ENCODE data around the gene RALGPS1.

DNA sequence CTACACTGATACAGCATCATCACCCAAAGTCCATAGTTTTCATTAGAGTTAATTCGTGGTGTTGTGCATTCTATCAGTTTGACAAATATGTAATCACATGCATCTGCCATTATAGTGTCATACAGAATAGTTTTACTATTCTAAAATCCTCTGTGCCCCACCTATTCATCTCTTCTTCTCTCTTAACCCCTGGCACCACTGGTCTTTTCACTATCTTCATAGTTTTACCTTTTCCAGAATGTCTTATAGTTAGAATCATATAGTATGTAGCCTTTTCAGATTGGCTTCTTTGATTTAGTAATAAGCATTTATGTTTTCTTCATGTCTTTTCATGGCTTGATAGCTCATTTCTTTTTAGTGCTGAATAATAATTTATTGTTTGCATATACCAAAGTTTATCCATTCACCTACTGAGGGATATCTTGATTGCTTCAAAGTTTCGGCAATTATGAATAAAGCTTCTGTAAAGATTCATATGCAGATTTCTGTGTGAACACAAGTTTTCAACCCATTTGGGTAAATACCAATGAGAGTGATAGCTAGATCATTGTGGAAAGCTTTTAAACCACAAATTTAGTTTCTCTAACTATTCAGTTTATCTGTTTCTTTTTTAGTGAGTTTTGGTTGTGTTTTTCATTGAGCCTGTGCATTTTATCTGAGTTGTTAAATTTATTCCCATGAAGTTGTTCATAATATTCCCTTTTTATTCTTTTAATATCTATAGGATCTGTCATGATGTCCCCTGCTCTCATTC is 84.9 kb downstream of the RALGPS1 start:
- no peak for TF ChIP-seq POLR2A (IDR thresholded peaks at IDR 0.05)
- TF ChIP-seq, protein P1, sequence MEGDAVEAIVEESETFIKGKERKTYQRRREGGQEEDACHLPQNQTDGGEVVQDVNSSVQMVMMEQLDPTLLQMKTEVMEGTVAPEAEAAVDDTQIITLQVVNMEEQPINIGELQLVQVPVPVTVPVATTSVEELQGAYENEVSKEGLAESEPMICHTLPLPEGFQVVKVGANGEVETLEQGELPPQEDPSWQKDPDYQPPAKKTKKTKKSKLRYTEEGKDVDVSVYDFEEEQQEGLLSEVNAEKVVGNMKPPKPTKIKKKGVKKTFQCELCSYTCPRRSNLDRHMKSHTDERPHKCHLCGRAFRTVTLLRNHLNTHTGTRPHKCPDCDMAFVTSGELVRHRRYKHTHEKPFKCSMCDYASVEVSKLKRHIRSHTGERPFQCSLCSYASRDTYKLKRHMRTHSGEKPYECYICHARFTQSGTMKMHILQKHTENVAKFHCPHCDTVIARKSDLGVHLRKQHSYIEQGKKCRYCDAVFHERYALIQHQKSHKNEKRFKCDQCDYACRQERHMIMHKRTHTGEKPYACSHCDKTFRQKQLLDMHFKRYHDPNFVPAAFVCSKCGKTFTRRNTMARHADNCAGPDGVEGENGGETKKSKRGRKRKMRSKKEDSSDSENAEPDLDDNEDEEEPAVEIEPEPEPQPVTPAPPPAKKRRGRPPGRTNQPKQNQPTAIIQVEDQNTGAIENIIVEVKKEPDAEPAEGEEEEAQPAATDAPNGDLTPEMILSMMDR (IDR thresholded peaks at IDR 0.05) = no peak

Data from lower leg skin (tissue), 3 donors.